Stimulated activated naive B cell treated with anti-CD40 and anti-IgM and Interleukin-4, amounts not matched to agents 10 μg/mL and 1 μg/mL and 100 μg/mL, for 72 hours (primary cell): Measurements from ENCODE around the gene SF3A2.
"Not testable (repeated sequence)": the region's sequence is repeated elsewhere in the genome, so short reads cannot be mapped to it uniquely, and the experiment has no call there.

Source experiments
- ATAC-seq, 2 donors: fragments of 150-1000 bp; cut with Tn5 transposase; replicated peaks; 2 replicates each; pipeline ENCODE4 v1.10.0; 2021; ENCODE audit warnings: moderate library complexity in 1 of 2
- DNase-seq: peaks from one replicate; pipeline ENCODE4 v3.0.0; 2021
- H3K27ac Mint-ChIP-seq: one replicate; pipeline ENCODE4 v1.8.0; 2022; ENCODE audit warnings: mild to moderate bottlenecking, mixed read lengths
- H3K27me3 Mint-ChIP-seq, 2 donors: one replicate each; pipeline ENCODE4 v1.8.0; 2022; ENCODE audit warnings: mixed read lengths in 2 of 2
- H3K36me3 Mint-ChIP-seq, 2 donors: one replicate each; pipeline ENCODE4 v1.8.0; 2022; ENCODE audit warnings: mixed read lengths in 2 of 2, mild to moderate bottlenecking in 1 of 2
- H3K4me1 Mint-ChIP-seq, 2 donors: one replicate each; pipeline ENCODE4 v1.8.0; 2022; ENCODE audit warnings: mixed read lengths in 2 of 2, mild to moderate bottlenecking in 1 of 2
- H3K4me3 Mint-ChIP-seq, 2 donors: one replicate each; pipeline ENCODE4 v1.8.0; 2022; ENCODE audit warnings: mild to moderate bottlenecking in 2 of 2, mixed read lengths in 2 of 2, moderate library complexity in 1 of 2
- H3K9me3 Mint-ChIP-seq, 2 donors: one replicate each; pipeline ENCODE4 v1.8.0; 2022; ENCODE audit warnings: mixed read lengths in 2 of 2, mild to moderate bottlenecking in 1 of 2

SF3A2 gene

GRCh38 chr19:2199215-2199614, 37.4 kb upstream of the SF3A2 start:
- Mint-ChIP-seq H3K4me1 (peaks cover 23 to 26% of the 10 kb centered on the region in 2 donors), H3K36me3 (peaks cover 48 to 54% of the 10 kb centered on the region in 2 donors), H3K27me3 (no peaks in the 10 kb centered on the region), H3K9me3 (no peaks in the 10 kb centered on the region), H3K4me3 (no peak overlapping the region), H3K27ac (peak overlapping the region; percentile 75)
- no peak for DNase-seq
- ATAC-seq: peak; percentile 27 to 46

GRCh38 chr19:2199861-2200623, 36.6 kb upstream of the SF3A2 start:
- Mint-ChIP-seq H3K4me1 (peaks cover 25 to 27% of the 10 kb centered on the region in 2 donors), H3K9me3 (no peaks in the 10 kb centered on the region), H3K27ac (peak overlapping the region; percentile 47), H3K27me3 (no peaks in the 10 kb centered on the region), H3K4me3 (no peak overlapping the region), H3K36me3 (peaks cover 52 to 56% of the 10 kb centered on the region in 2 donors)
- ATAC-seq: no peak
- DNase-seq: no peak

GRCh38 chr19:2200624-2201294, 35.9 kb upstream of the SF3A2 start:
- DNase-seq, H3K9me3 Mint-ChIP-seq, ATAC-seq, H3K27me3 Mint-ChIP-seq, H3K4me3 Mint-ChIP-seq: not testable (repeated sequence)
- H3K4me1 Mint-ChIP-seq: peaks cover 25 to 27% of the 10 kb centered on the region in 2 donors
- peak overlapping the region; percentile 47 for H3K27ac Mint-ChIP-seq
- peaks cover 51 to 58% of the 10 kb centered on the region in 2 donors for H3K36me3 Mint-ChIP-seq

DNA sequence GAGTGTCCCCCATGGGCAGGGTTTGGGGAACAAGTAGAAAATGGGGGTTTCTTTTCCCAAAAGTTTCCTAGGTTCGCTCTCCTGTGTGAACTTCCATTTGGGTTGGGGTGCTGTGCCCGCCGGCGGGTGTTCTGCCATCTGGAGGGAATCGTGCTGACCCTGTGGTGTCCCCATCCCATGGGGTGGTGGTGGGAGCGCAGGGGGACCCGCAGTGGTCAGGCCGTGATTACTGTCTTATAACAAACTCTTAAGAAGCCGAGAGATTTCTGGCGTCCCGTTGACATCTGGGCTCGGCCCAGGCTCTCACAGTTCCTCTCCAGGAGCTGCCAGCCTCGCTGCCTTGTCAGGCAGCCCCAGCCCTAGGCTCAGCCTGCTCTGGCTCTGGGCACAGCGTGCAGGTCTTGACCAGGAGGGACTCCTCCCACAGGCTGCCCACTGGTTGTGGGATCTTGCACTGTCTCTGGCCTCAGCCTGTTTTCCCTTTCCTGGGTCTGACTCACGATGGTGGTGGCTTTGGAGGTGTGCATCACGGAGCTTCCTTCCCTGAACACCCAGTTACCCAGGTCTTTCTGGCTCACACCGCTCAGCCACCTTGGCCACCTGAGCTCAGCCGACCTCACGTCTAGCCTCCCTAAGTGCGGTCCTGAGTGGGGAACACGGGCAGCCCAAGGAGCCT, 35.0 kb upstream of the SF3A2 start:
- ATAC-seq: no peak
- Mint-ChIP-seq H3K27ac (peak overlapping the region; percentile 82), H3K9me3 (no peaks in the 10 kb centered on the region), H3K4me1 (peaks cover 24% of the 10 kb centered on the region in 2 donors), H3K4me3 (no peak overlapping the region), H3K36me3 (peaks cover 52 to 60% of the 10 kb centered on the region in 2 donors), H3K27me3 (no peaks in the 10 kb centered on the region)
- no peak for DNase-seq

GRCh38 chr19:2202366-2202765, 34.3 kb upstream of the SF3A2 start:
- Mint-ChIP-seq H3K27ac (no peak overlapping the region), H3K9me3 (no peaks in the 10 kb centered on the region), H3K27me3 (no peaks in the 10 kb centered on the region), H3K4me3 (no peak overlapping the region), H3K4me1 (peaks cover 16 to 20% of the 10 kb centered on the region in 2 donors), H3K36me3 (peaks cover 46 to 57% of the 10 kb centered on the region in 2 donors)
- no peak for DNase-seq
- ATAC-seq: no peak

DNA sequence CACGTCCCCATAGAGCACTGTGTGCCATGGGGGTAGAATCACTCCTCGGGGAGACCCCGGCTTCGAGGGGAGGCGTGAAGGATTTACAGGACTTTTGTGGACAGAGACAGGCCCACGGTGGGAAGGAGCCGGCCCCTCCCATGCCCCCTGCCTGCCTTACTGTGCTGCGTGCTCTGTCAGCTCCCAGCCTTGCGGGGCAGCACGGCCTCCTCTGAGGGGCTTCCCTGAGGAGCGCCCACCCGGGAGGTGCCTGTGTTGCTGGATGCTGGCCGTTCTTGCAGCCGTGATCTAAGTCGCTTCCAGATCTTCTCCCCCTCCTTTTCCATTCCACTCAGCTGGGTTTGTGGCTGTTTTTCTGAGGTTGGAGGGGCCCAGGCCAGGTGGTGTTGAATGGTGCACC, 29.6 kb upstream of the SF3A2 start:
- Mint-ChIP-seq H3K27me3 (no peaks in the 10 kb centered on the region), H3K27ac (peak overlapping the region; percentile 63), H3K4me3 (no peak overlapping the region), H3K36me3 (peaks cover 50 to 65% of the 10 kb centered on the region in 2 donors), H3K4me1 (peaks cover 8 to 10% of the 10 kb centered on the region in 2 donors), H3K9me3 (no peaks in the 10 kb centered on the region)
- DNase-seq (no peak), ATAC-seq (no peak)

DNA sequence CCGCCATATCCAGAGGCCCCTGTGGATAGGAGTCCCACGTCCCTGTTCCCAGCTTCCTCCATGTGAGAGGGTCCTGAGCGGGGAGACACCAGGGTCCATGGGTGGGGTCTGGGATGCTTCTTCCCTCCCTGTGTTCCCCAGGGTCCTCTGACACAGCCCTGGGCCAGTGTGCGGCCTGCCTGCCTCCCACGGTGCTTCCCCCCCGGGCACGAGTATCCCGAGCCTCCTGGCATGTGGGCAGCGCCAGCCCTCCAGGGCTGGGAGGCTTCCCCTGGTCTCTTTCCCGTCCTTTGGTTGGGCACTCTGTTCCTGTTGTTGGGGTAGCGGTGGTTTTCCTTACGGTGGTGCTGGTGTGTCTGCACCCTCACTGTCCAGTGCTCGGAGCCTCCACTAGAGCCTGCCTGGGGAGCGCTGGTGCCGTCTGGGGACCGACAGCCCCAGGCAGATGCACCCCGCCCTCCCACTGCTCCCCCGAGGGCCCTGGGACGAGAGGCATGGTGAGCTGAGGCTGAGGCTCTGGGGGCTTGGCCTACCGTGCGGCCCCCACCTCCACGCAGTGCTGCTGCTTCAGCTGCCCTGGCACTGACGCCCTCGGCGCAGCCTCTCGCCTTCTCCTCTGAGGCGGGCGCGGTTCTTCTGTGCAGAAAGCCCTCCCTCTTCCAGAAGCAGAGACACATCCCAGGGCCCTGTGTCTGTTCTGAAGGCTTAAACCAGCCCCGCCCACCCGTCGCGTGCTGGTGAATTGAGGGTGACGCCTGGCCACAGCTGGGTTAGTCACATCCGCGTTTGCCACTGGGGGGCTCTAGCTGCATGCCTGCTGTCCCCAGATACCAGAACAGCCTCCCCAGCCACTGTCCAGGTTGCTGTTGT, 28.4 kb upstream of the SF3A2 start:
- DNase-seq (no peak), ATAC-seq (peak; percentile 33 to 54)
- peaks cover 8 to 11% of the 10 kb centered on the region in 2 donors for H3K4me1 Mint-ChIP-seq
- H3K36me3 Mint-ChIP-seq: peaks cover 57 to 65% of the 10 kb centered on the region in 2 donors
- no peak overlapping the region for H3K4me3 Mint-ChIP-seq
- H3K27me3 Mint-ChIP-seq: no peaks in the 10 kb centered on the region
- H3K27ac Mint-ChIP-seq: peak overlapping the region; percentile 81
- no peaks in the 10 kb centered on the region for H3K9me3 Mint-ChIP-seq

- ATAC-seq: no peak
- no peak overlapping the region for H3K27ac Mint-ChIP-seq
- peaks cover 8 to 15% of the 10 kb centered on the region in 2 donors for H3K4me1 Mint-ChIP-seq
- H3K36me3 Mint-ChIP-seq: peaks cover 58 to 65% of the 10 kb centered on the region in 2 donors
- no peaks in the 10 kb centered on the region for H3K27me3 Mint-ChIP-seq
- H3K9me3 Mint-ChIP-seq: no peaks in the 10 kb centered on the region
- DNase-seq: no peak
- H3K4me3 Mint-ChIP-seq: no peak overlapping the region
These were observed 27.6 kb upstream of the SF3A2 start for GRCh38 chr19:2208975-2209374.

- H3K27me3 Mint-ChIP-seq: no peaks in the 10 kb centered on the region
- no peak for DNase-seq
- H3K36me3 Mint-ChIP-seq: peaks cover 55 to 61% of the 10 kb centered on the region in 2 donors
- no peak for ATAC-seq
- no peaks in the 10 kb centered on the region for H3K9me3 Mint-ChIP-seq
- peaks cover 5 to 12% of the 10 kb centered on the region in 2 donors for H3K4me1 Mint-ChIP-seq
- H3K27ac Mint-ChIP-seq: peak overlapping the region; percentile 5
- H3K4me3 Mint-ChIP-seq: no peak overlapping the region
These were observed 27.2 kb upstream of the SF3A2 start for GRCh38 chr19:2209408-2209807.

- Mint-ChIP-seq H3K4me1 (peaks cover 7 to 16% of the 10 kb centered on the region in 2 donors), H3K9me3 (no peaks in the 10 kb centered on the region), H3K4me3 (no peak overlapping the region), H3K27ac (no peak overlapping the region), H3K27me3 (no peaks in the 10 kb centered on the region), H3K36me3 (peaks cover 55 to 61% of the 10 kb centered on the region in 2 donors)
- DNase-seq (no peak), ATAC-seq (no peak)
These were observed 26.4 kb upstream of the SF3A2 start for GRCh38 chr19:2210206-2210605.

GRCh38 chr19:2210987-2211740, 25.5 kb upstream of the SF3A2 start:
- H3K4me3 Mint-ChIP-seq: no peak overlapping the region
- H3K9me3 Mint-ChIP-seq: no peaks in the 10 kb centered on the region
- peaks cover 7 to 26% of the 10 kb centered on the region in 2 donors for H3K4me1 Mint-ChIP-seq
- DNase-seq (no peak), ATAC-seq (no peak)
- no peaks in the 10 kb centered on the region for H3K27me3 Mint-ChIP-seq
- peaks cover 55 to 62% of the 10 kb centered on the region in 2 donors for H3K36me3 Mint-ChIP-seq
- H3K27ac Mint-ChIP-seq: peak overlapping the region; percentile 79

DNA sequence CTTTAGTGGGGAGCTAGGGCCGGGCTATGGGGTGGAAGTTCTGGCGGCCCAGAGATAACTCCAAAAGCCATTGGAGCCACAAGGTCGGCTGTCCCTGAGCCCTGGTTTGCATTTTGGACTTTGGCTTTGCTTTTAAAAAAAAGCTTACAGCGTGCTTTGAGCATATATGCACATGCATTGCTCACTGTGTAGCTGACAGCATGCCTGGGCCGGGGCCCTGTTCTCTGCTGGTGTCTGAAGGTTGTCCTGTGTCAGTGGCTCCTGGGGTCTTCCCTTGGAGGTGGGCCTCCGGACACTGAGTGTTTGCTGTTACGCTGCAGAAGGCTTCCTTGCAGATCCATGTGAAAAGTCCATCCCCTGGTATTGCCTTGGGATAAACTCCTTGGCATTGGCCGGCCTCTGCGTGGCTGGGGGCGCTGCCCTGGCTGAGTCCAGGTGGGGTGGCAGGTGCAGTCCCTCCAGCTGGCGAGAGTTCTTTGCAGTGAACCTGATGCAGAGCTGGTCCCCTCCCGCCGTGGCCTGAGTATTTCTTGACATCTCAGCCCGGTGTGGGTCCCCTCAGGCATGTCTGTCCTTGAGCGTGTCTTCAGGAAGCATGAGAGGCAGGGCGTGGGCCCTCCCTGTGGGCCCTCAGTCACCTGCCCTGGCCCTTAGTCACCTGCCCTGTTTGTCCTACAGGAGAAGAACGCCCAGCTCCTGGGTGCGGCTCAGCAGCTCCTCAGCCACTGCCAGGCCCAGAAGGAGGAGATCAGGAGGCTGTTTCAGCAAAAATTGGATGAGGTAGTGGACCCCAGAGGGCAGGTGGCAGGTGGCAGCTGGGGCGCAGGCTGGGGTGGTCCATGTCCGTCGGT, 23.5 kb upstream of the SF3A2 start:
- Mint-ChIP-seq H3K36me3 (peaks cover 63 to 67% of the 10 kb centered on the region in 2 donors), H3K4me1 (peaks cover 9 to 33% of the 10 kb centered on the region in 2 donors), H3K4me3 (peak overlapping the region in 1 of 2 donors; percentile 14), H3K27me3 (no peaks in the 10 kb centered on the region), H3K27ac (peak overlapping the region; percentile 81), H3K9me3 (no peaks in the 10 kb centered on the region)
- no peak for DNase-seq
- ATAC-seq: no peak
